ENCODE data around the gene GPRC5A. TPM values are rescaled to one million over a fixed set of nuclear protein-coding genes. Genes with fewer than 3 reads are reported as not detected.

The GPRC5A gene
- total and polyA plus RNA-seq, 10 of the 15 experiments (the other 5 are each of a cell fraction or from before 2014, with no cell fraction given), result 0.10 to 2.8 (median 1.1) TPM

DNA sequence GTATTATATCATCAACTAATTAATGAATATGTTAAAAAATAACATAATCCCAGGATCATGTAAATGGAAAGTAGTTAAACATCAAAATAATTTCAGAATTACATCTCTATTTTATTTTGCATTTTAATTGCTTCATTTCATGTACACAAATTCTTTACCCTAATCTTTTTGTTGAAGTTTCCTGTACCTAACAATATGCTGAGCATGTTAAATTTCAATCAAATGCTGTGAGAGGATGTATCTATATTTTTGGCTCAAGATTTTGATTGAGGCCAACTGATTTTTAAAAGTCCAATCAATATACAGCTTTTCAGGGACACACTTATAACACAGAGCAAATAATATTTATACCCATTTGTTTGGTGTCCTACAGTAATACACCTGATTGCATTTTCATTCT lies 54.2 kb downstream of the GPRC5A start:
- Histone ChIP-seq H3K4me1 (ENCODE audit: control insufficient read depth, insufficient read depth, low read length) (no peaks in the 10 kb centered on the region), H4K20me1 (ENCODE audit: control insufficient read depth, insufficient read depth) (no peaks in the 10 kb centered on the region), H3K79me2 (ENCODE audit: control insufficient read depth, insufficient read depth, low read length) (no peaks in the 10 kb centered on the region), H3K4me2 (ENCODE audit: control insufficient read depth, insufficient read depth) (no peak overlapping the region), H3K4me3 (no peak overlapping the region), H3K36me3 (ENCODE audit: control insufficient read depth in 2 of 2, insufficient read depth in 2 of 2, low read length in 1 of 2) (no peaks in the 10 kb centered on the region), H3K27ac (ENCODE audit: control insufficient read depth, insufficient read depth) (no peak overlapping the region), H3K27me3 (replicated peaks in 1 of 2; ENCODE audit: control insufficient read depth in 2 of 2, insufficient read depth in 2 of 2, low read length in 1 of 2) (peaks cover 0 to 5% of the 10 kb centered on the region in 2 experiments; a peak in 2 of 4 replicates), H3K9me3 (replicated peaks; ENCODE audit: control insufficient read depth, insufficient read depth, low read length) (no peaks in the 10 kb centered on the region), H3K9ac (ENCODE audit: control insufficient read depth, insufficient read depth, low read length) (no peak overlapping the region), H2AFZ (ENCODE audit: control insufficient read depth, low read depth, low read length) (no peak overlapping the region)
- intact Hi-C loops (cut with micrococcal nuclease; ENCODE audit: unreplicated experiment), result no loop called here
- FAIRE-seq, result no peak
- ChIA-PET RAD21 (ENCODE audit: unreplicated experiment) (no interaction called here), SMC1A (ENCODE audit: uncharacterized antibody, unreplicated experiment) (no interaction called here), POLR2A (no interaction called here), CTCF (no interaction called here)
- DNase-seq (ENCODE audit: low read depth, low spot score), result no peak
- no TSS peak for BruUV-seq (replicated peaks)
- ATAC-seq, result no peak
- in situ Hi-C loops (cut with MboI), result no loop called here
- TF ChIP-seq EGR1 (IDR thresholded peaks at IDR 0.05; ENCODE audit: borderline replicate concordance in 1 of 2, low read depth in 2 of 2, low read length in 2 of 2) (no peak), BHLHE40 (IDR thresholded peaks at IDR 0.05; ENCODE audit: borderline replicate concordance in 1 of 2, low read depth in 2 of 2, low read length in 1 of 2) (no peak), ZNF274 (IDR thresholded peaks at IDR 0.05; ENCODE audit: insufficient read depth, insufficient read length) (no peak), HDAC2 (IDR thresholded peaks at IDR 0.05) (no peak), IKZF2 (IDR thresholded peaks at IDR 0.05) (no peak), BCLAF1 (IDR thresholded peaks at IDR 0.05) (no peak), HDAC6 (IDR thresholded peaks at IDR 0.05; ENCODE audit: unreplicated experiment) (no peak), RB1 (IDR thresholded peaks at IDR 0.05; ENCODE audit: borderline replicate concordance) (no peak), CUX1 (IDR thresholded peaks at IDR 0.05; ENCODE audit: insufficient replicate concordance, low read depth, low read length) (no peak), CREB1 (IDR thresholded peaks at IDR 0.05; ENCODE audit: low read depth) (no peak), ZSCAN29 (IDR thresholded peaks at IDR 0.05) (no peak), RUNX3 (IDR thresholded peaks at IDR 0.05; ENCODE audit: low read length) (no peak), KAT2A (conservative IDR thresholded peaks at IDR 0.05; ENCODE audit: control insufficient read depth, low read depth, low read length) (no peak), HDGF (IDR thresholded peaks at IDR 0.05) (no peak)
- TF ChIP-seq, protein P1, sequence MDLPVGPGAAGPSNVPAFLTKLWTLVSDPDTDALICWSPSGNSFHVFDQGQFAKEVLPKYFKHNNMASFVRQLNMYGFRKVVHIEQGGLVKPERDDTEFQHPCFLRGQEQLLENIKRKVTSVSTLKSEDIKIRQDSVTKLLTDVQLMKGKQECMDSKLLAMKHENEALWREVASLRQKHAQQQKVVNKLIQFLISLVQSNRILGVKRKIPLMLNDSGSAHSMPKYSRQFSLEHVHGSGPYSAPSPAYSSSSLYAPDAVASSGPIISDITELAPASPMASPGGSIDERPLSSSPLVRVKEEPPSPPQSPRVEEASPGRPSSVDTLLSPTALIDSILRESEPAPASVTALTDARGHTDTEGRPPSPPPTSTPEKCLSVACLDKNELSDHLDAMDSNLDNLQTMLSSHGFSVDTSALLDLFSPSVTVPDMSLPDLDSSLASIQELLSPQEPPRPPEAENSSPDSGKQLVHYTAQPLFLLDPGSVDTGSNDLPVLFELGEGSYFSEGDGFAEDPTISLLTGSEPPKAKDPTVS (IDR thresholded peaks at IDR 0.05; ENCODE audit: low read depth, low read length), result no peak
- TF ChIP-seq, protein P2, sequence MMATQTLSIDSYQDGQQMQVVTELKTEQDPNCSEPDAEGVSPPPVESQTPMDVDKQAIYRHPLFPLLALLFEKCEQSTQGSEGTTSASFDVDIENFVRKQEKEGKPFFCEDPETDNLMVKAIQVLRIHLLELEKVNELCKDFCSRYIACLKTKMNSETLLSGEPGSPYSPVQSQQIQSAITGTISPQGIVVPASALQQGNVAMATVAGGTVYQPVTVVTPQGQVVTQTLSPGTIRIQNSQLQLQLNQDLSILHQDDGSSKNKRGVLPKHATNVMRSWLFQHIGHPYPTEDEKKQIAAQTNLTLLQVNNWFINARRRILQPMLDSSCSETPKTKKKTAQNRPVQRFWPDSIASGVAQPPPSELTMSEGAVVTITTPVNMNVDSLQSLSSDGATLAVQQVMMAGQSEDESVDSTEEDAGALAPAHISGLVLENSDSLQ (IDR thresholded peaks at IDR 0.05), result no peak

Data from GM12878 (cell line).